SK-N-SH (cell line): ENCODE measurements around the gene LDB2. TPM values are rescaled to one million over a fixed set of nuclear protein-coding genes. Genes with fewer than 3 reads are reported as not detected.

Experiments used
- CTCF ChIA-PET: fragments of 300-600, 350-600 bp; formaldehyde crosslinking; extraction: SDS; loops from one replicate; lab custom pipeline; 2021; lab: Yijun Ruan, JAX
- POLR2A ChIA-PET: fragments of 350-600 bp; sonication (Branson Sonifier 250); formaldehyde crosslinking; extraction: SDS; loops from one replicate; lab custom pipeline; 2020; ENCODE audit warnings: antibody characterized with exemption, inconsistent platforms; lab: Yijun Ruan, JAX
- DNase-seq: peaks from one replicate; pipeline ENCODE4 v3.0.0; 2012
- H2AFZ ChIP-seq: fragments of 200-600 bp; sonication (generic); 2 replicates; pipeline ENCODE4 v1.8.1; 2016; ENCODE audit warnings: antibody characterized with exemption, mild to moderate bottlenecking, low read depth
- H3F3A ChIP-seq: fragments of 200-600 bp; sonication (generic); replicated peaks from 2 replicates; pipeline ENCODE3; 2016; ENCODE audit warnings: antibody characterized with exemption, mild to moderate bottlenecking; ENCODE audit not compliant: insufficient read depth
- H3K27ac ChIP-seq, 2 experiments: fragments of 200-500 bp in 1 of 2; fragments of 200-600 bp in 1 of 2; sonication (Bioruptor generic) in 1 of 2; sonication (generic), shearing (Covaris generic) in 1 of 2; 2 replicates each; pipeline versions ENCODE4 v1.5.1 to v1.6.1; 2014 to 2016; ENCODE audit warnings: low read depth in 2 of 2, inconsistent platforms in 1 of 2, low read length in 1 of 2, mild to moderate bottlenecking in 1 of 2, mixed read lengths in 1 of 2
- H3K27me3 ChIP-seq: fragments of 200-600 bp; sonication (generic), shearing (Covaris generic); 2 replicates; pipeline ENCODE4 v1.6.1; 2016; ENCODE audit warnings: mixed run types; ENCODE audit not compliant: insufficient read depth
- H3K36me3 ChIP-seq, 2 experiments: fragments of 200-500 bp in 1 of 2; fragments of 200-600 bp in 1 of 2; sonication (Bioruptor generic) in 1 of 2; sonication (generic) in 1 of 2; replicated peaks in 1 of 2; 2 replicates each; pipeline versions ENCODE3 to v1.5.1; 2014 to 2016; ENCODE audit warnings: low read length in 1 of 2, mild to moderate bottlenecking in 1 of 2; ENCODE audit not compliant: insufficient read depth in 2 of 2, control insufficient read depth in 1 of 2
- H3K4me1 ChIP-seq, 2 experiments: fragments of 200-500 bp in 1 of 2; fragments of 200-600 bp in 1 of 2; sonication (Bioruptor generic) in 1 of 2; sonication (generic), shearing (Covaris generic) in 1 of 2; 2 replicates each; pipeline versions ENCODE4 v1.5.1 to v1.6.1; 2014 to 2016; ENCODE audit warnings: low read depth in 1 of 2, low read length in 1 of 2, mixed run types in 1 of 2; ENCODE audit not compliant: insufficient read depth in 2 of 2, control insufficient read depth in 1 of 2
- H3K4me2 ChIP-seq: fragments of 200-600 bp; sonication (generic), shearing (Covaris generic); 2 replicates; pipeline ENCODE4 v1.6.1; 2017; ENCODE audit warnings: mixed run types
- H3K4me3 ChIP-seq, 2 experiments: fragments of 200-500 bp in 1 of 2; fragments of 200-600 bp in 1 of 2; sonication (Bioruptor generic) in 1 of 2; sonication (generic), shearing (Covaris generic) in 1 of 2; 2 replicates each; pipeline versions ENCODE4 v1.5.1 to v1.8.1; 2014 to 2016; ENCODE audit warnings: low read depth in 2 of 2, inconsistent platforms in 1 of 2, low read length in 1 of 2, mild to moderate bottlenecking in 1 of 2, mixed read lengths in 1 of 2, moderate library complexity in 1 of 2
- H3K79me2 ChIP-seq: fragments of 200-600 bp; sonication (generic); 2 replicates; pipeline ENCODE4 v1.8.1; 2017; ENCODE audit warnings: mild to moderate bottlenecking; ENCODE audit not compliant: insufficient read depth
- H3K9ac ChIP-seq: fragments of 200-600 bp; sonication (generic); 2 replicates; pipeline ENCODE4 v1.6.1; 2017; ENCODE audit warnings: mixed run types
- H3K9me2 ChIP-seq: fragments of 200-600 bp; sonication (generic); 2 replicates; pipeline ENCODE4 v1.6.1; 2017; ENCODE audit warnings: mixed run types
- H3K9me3 ChIP-seq: fragments of 200-600 bp; sonication (generic); 2 replicates; pipeline ENCODE4 v1.6.1; 2017; ENCODE audit warnings: mixed run types, mild to moderate bottlenecking, moderate library complexity
- H4K20me1 ChIP-seq: fragments of 200-600 bp; sonication (generic); 2 replicates; pipeline ENCODE4 v1.6.1; 2017; ENCODE audit warnings: mild to moderate bottlenecking, mixed run types; ENCODE audit not compliant: insufficient read depth
- CHD2 ChIP-seq: fragments of 150-350 bp; IDR thresholded peaks from 2 replicates; pipeline ENCODE4 v1.6.1; 2018; ENCODE audit warnings: low read length; ENCODE audit not compliant: partially characterized antibody
- FOSL2 ChIP-seq: IDR thresholded peaks from 2 replicates; pipeline ENCODE4 v1.4.0; 2012; ENCODE audit warnings: low read depth, mild to moderate bottlenecking, moderate library complexity, borderline replicate concordance
- FOXJ3 ChIP-seq: sonication (generic); formaldehyde crosslinking; IDR thresholded peaks from 2 replicates; pipeline ENCODE4 v1.5.1; 2020; ENCODE audit warnings: mild to moderate bottlenecking, missing genetic modification reagents
- GABPA ChIP-seq: IDR thresholded peaks from 2 replicates; pipeline ENCODE4 v1.4.0; 2012; ENCODE audit warnings: low read depth, mild to moderate bottlenecking
- GATA2 ChIP-seq: sonication (generic); formaldehyde crosslinking; IDR thresholded peaks from 2 replicates; pipeline ENCODE4 v1.5.0; 2020; ENCODE audit warnings: mild to moderate bottlenecking, missing genetic modification reagents
- IRF3 ChIP-seq: fragments of 150-350 bp; IDR thresholded peaks from 2 replicates; pipeline ENCODE4 v1.6.1; 2016; ENCODE audit warnings: mild to moderate bottlenecking, low read depth, low read length
- MAX ChIP-seq: IDR thresholded peaks from 2 replicates; pipeline ENCODE4 v1.4.0; 2012; ENCODE audit warnings: low read depth
- MEF2A ChIP-seq: IDR thresholded peaks from 2 replicates; pipeline ENCODE4 v1.4.0; 2012; ENCODE audit warnings: low read depth, borderline replicate concordance
- NFIC ChIP-seq: IDR thresholded peaks from 2 replicates; pipeline ENCODE4 v1.4.0; 2012; ENCODE audit warnings: borderline replicate concordance
- NRF1 ChIP-seq: IDR thresholded peaks from 2 replicates; pipeline ENCODE4 v1.6.1; 2012; ENCODE audit warnings: low read depth, mild to moderate bottlenecking, low read length
- PBX3 ChIP-seq: IDR thresholded peaks from 2 replicates; pipeline ENCODE4; 2012
- RAD21 ChIP-seq: IDR thresholded peaks from 2 replicates; pipeline ENCODE4 v1.6.1; 2012; ENCODE audit warnings: mild to moderate bottlenecking, low read length
- REST ChIP-seq: IDR thresholded peaks from 2 replicates; pipeline ENCODE4 v1.6.1; 2012; ENCODE audit warnings: mild to moderate bottlenecking, low read depth, low read length, moderate library complexity
- RFX5 ChIP-seq: IDR thresholded peaks from 2 replicates; pipeline ENCODE4 v1.6.1; 2012; ENCODE audit warnings: mild to moderate bottlenecking, improper control_type of control experiment, low read length
- SIN3A ChIP-seq: IDR thresholded peaks from 2 replicates; pipeline ENCODE4 v1.6.1; 2012; ENCODE audit warnings: low read depth, mild to moderate bottlenecking, low read length, moderate library complexity, borderline replicate concordance
- TCF12 ChIP-seq: IDR thresholded peaks from 2 replicates; pipeline ENCODE4 v1.4.0; 2012
- USF1 ChIP-seq: IDR thresholded peaks from 2 replicates; pipeline ENCODE4 v1.4.0; 2012; ENCODE audit warnings: low read depth, borderline replicate concordance
- WGBS: methylation state at CpG from one replicate; pipeline ENCODE4 v1.1.6; 2017; ENCODE audit warnings: low lambda C conversion rate; 5-methylcytosine and 5-hydroxymethylcytosine counted together
- polyA plus RNA-seq, 3 experiments: library from polyadenylated mRNA; depleted of rRNA; stranded (reverse); fragments of >200 nt; gene quantifications; 2 replicates each; pipeline ENCODE4 v1.2.3, GENCODE V29; 2012
- TF ChIP-seq, protein P1 (sequence below): fragments of 150-350 bp; IDR thresholded peaks from 2 replicates; pipeline ENCODE4 v1.6.1; 2017; ENCODE audit warnings: antibody characterized with exemption, low read length, low read depth, borderline replicate concordance

The LDB2 gene
- polyA plus RNA-seq, 1 of the 3 experiments (the other 2 are of a cell fraction): 11.0 TPM

DNA sequence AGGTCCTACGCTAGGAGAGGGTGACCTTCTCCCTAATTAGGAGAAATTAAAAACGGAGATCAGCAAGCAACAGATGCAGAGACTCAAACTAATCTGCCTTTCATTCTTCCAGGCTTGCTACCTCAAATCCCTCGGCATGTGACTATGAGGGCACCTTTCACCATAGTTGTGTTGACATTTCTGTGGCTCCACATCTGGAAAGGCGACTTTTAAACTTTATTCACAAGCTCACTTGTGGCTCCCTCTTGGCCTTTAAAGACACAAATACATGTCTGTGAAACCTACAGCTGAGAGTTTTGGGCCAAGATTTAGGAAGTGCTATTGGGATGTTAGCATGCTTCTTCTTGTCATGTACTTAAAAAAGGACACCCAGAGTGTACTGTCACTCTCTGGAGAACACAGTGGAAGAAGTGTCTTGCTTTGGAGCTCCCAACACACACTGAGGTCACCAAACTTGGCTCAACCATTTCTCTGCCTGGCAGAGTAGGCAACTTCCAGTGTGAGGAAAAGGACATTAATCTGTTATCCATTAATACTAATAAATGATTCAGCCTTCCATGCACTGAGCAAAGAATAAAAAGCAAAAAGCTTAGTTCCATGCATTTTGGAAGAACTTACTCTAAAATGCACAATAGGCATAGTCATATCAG, 60.1 kb downstream of the LDB2 start (continued):
- TF ChIP-seq REST: no peak
- TF ChIP-seq, protein P1, sequence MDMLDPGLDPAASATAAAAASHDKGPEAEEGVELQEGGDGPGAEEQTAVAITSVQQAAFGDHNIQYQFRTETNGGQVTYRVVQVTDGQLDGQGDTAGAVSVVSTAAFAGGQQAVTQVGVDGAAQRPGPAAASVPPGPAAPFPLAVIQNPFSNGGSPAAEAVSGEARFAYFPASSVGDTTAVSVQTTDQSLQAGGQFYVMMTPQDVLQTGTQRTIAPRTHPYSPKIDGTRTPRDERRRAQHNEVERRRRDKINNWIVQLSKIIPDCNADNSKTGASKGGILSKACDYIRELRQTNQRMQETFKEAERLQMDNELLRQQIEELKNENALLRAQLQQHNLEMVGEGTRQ: no peak

DNA sequence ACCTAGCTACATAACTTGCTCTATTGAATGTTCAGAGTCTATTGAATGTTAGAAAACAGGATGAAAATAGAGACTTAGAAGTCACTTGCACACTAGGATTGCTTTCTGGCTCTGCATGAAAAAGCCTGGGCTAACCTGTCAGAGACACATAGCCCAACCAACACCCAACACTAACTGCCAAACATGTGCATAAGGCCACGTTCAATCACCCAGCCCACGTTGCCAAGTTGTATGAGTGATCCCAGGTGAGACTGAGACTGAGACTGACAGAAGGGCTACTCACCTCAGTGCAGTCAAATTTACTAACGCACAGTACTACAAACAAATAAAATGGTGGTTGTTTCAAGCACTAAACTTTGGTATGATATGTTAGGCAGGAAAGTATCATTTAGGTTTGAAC, 61.0 kb downstream of the LDB2 start:
- no peak overlapping the region for H3K9ac ChIP-seq
- no peak overlapping the region for H3K4me2 ChIP-seq
- H4K20me1 ChIP-seq: no peaks in the 10 kb centered on the region
- ChIA-PET CTCF (interaction anchor here (1.8 kb wide), 1 partner anchor 43 kb away, joined by 5 read pairs; no protein-coding TSS in a partner anchor), POLR2A (no interaction called here)
- H3K27ac ChIP-seq: no peak overlapping the region
- H3K9me2 ChIP-seq: no peaks in the 10 kb centered on the region
- H2AFZ ChIP-seq: no peak overlapping the region
- no peak for DNase-seq
- no peaks in the 10 kb centered on the region for H3K27me3 ChIP-seq
- WGBS: 73% methylated on average over 3 of the region's 3 CpGs
- no peaks in the 10 kb centered on the region for H3K4me1 ChIP-seq
- no peaks in the 10 kb centered on the region for H3F3A ChIP-seq
- H3K9me3 ChIP-seq: no peaks in the 10 kb centered on the region
- H3K4me3 ChIP-seq: no peak overlapping the region
- H3K79me2 ChIP-seq: 0 out of 2 replicates have a peak, but pooled peaks cover under 1% of the 10 kb centered on the region
- peaks cover 0 to 10% of the 10 kb centered on the region in 2 experiments for H3K36me3 ChIP-seq
- no peak for TF ChIP-seq TCF12
- TF ChIP-seq NRF1: no peak
- TF ChIP-seq NFIC: no peak
- TF ChIP-seq IRF3: no peak
- no peak for TF ChIP-seq RAD21
- no peak for TF ChIP-seq GATA2 (CRISPR knock-in tag)
- TF ChIP-seq SIN3A: no peak
- no peak for TF ChIP-seq REST
- no peak for TF ChIP-seq MEF2A
- TF ChIP-seq FOXJ3 (CRISPR knock-in tag): no peak
- no peak for TF ChIP-seq MAX
- TF ChIP-seq USF1: no peak
- no peak for TF ChIP-seq PBX3
- TF ChIP-seq RFX5: no peak
- no peak for TF ChIP-seq GABPA
- no peak for TF ChIP-seq FOSL2
- no peak for TF ChIP-seq CHD2
